Subcutaneous abdominal adipose tissue (tissue), 5 donors: ENCODE results near the gene PCSK6.

Source experiments
- H3K27ac ChIP-seq: one replicate; pipeline ENCODE4 v1.7.0; 2013; ENCODE audit warnings: low read depth, mild to moderate bottlenecking, inconsistent platforms, low read length, moderate library complexity
- H3K27me3 ChIP-seq, 5 donors: one replicate each; pipeline ENCODE4 v1.7.0; 2013; ENCODE audit warnings: low read length in 5 of 5, inconsistent platforms in 1 of 5; ENCODE audit not compliant: control insufficient read depth in 5 of 5, insufficient read depth in 4 of 5
- H3K36me3 ChIP-seq, 5 donors: one replicate each; pipeline ENCODE4 v1.7.0; 2013; ENCODE audit warnings: low read length in 5 of 5; ENCODE audit not compliant: control insufficient read depth in 5 of 5, insufficient read depth in 5 of 5
- H3K4me1 ChIP-seq, 5 donors: one replicate each; pipeline ENCODE4 v1.7.0; 2013; ENCODE audit warnings: low read length in 5 of 5, mild to moderate bottlenecking in 3 of 5, moderate library complexity in 1 of 5; ENCODE audit not compliant: control insufficient read depth in 5 of 5, insufficient read depth in 5 of 5
- H3K4me3 ChIP-seq, 5 donors: one replicate each; pipeline ENCODE4 v1.7.0; 2013; ENCODE audit warnings: low read length in 5 of 5, low read depth in 1 of 5
- H3K9ac ChIP-seq, 5 donors: one replicate each; pipeline ENCODE4 v1.7.0; 2013; ENCODE audit warnings: low read length in 5 of 5, mild to moderate bottlenecking in 4 of 5, moderate library complexity in 3 of 5
- H3K9me3 ChIP-seq, 5 donors: one replicate each; pipeline ENCODE4 v1.7.0; 2013; ENCODE audit warnings: low read length in 5 of 5; ENCODE audit not compliant: control insufficient read depth in 5 of 5
- donor health status: healthy.
- donor health status: healthy.
- donor health status: healthy.
- donor health status: healthy.
- donor health status: healthy.

PCSK6 gene

DNA sequence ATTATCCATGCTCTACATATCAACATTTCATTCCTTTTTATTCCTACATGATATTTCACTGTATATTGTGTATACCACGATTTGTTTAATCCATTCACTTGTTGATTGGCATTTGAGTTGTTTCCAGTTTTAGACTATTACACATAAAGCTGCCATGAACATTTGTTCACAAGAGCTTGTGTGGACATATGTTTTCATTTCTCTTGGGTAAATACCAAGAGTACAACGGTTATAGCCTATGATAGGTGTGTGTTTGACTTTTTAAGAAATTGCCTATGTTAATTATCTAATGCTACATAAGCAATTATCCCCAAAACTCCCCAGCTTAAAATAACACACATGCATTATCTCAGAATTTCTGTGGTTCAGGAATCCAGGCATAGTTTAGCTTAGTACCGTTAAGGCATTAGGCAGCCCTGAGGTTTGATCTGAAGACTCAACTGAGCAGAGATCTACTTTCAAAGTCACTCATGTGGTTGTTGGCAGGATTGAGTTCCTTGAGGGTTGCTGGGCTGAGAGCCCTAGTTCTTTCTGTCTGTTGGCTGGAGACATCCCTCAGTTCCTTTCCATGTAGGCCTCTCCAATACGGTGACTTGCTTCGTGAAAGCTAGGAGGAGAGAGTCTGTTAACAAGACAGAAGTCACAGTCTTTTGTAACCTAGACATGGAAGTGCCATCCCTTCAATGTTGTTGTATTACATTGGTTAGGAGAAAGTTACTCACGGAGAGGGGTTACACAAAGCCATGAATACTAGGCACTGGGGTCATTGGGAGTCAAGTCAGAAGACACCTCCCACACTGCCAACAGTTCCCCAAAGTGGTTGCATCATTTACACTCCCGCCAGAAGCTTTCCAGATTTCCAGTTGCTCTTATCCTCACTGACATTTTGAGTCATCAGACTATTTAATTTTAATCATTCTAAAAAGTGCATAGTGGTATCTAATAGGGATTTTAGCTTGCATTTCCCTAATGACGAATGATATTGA is 21.0 kb upstream of the PCSK6 start:
- Histone ChIP-seq H3K9me3 (peaks cover 0 to 4% (median under 1%) of the 10 kb centered on the region in 5 donors), H3K9ac (no peak overlapping the region), H3K4me1 (no peaks in the 10 kb centered on the region), H3K27me3 (no peaks in the 10 kb centered on the region), H3K4me3 (no peak overlapping the region), H3K36me3 (no peaks in the 10 kb centered on the region), H3K27ac (no peak overlapping the region)

DNA sequence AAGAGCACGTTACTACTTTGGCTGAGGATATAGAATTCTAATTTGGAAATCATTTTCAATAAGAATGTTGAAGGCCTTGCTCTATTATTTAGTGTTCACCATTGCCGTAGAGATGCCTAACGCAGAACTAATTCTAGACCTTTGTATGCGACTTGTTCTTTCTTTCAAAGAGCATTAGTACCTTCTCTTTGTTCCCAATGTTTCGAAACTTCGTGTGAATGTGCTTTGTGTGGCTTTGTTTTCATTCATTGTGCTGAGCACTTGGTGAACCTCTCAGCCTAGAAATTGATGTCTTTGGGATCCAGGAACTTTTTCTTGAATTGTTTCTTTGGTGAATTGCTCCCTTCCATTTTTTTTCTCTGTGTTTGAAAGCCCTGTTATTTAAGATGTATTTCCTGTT is 19.8 kb upstream of the PCSK6 start:
- Histone ChIP-seq H3K9me3 (no peaks in the 10 kb centered on the region), H3K27me3 (no peaks in the 10 kb centered on the region), H3K4me3 (no peak overlapping the region), H3K36me3 (no peaks in the 10 kb centered on the region), H3K9ac (no peak overlapping the region), H3K27ac (no peak overlapping the region), H3K4me1 (no peaks in the 10 kb centered on the region)

DNA sequence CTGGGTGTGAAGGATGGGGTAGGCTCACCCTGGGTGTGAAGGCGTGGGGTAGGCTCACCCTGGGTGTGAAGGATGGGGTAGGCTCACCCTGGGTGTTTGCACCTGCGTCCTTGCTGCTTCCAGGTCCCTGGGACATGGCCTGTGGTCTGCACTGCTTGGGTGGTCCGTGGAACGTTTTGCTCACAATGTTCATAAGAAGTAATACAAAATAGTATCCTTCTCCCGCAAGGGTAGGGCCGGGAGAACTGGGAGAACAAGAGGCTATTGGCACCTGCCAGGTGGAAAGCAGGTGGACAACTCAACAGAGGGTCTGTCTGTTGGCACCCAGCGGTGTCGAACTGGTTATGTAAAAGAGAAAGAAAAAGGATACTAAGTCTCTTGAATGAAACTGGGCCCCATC is 17.0 kb upstream of the PCSK6 start:
- Histone ChIP-seq H3K27me3 (peaks cover 0 to 10% (median 8%) of the 10 kb centered on the region in 5 donors), H3K9me3 (no peaks in the 10 kb centered on the region), H3K4me1 (peaks cover 0 to 7% (median 5%) of the 10 kb centered on the region in 5 donors), H3K9ac (no peak overlapping the region), H3K36me3 (no peaks in the 10 kb centered on the region), H3K27ac (no peak overlapping the region), H3K4me3 (no peak overlapping the region)

DNA sequence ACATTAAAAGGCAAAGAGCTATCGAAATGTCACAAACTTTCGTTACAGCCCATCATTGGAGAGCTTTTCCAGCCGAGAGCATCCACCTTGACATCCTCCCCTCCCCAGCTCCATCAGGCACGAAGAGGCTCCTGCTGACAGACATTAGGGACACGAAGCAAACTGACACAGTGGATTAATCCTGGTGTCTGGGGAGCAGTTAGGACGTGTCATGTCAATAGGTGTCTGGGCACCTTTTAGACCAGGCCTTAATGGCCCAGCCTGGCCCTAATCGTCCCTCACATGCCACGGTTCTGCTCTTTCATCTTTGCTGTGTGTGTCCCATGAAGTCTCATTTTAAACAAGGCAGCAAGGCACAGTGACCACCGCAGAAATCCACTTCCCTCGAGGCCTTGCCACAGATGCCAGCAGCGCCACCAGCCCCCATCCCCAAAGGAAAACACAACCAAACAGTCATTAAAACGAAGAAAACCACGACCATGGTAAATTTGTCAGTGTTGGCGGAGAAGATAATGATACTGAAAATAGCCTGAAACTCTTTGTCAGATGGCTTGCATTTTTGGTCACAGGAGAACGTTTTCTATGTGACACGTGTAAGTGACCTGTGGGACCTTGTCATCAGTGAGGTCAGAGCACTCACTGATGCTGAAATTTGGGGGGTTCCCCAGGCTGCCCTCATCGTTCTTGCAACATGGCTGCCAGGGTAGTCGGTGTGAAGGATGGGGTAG is 16.3 kb upstream of the PCSK6 start:
- no peaks in the 10 kb centered on the region for H3K36me3 ChIP-seq
- H3K9me3 ChIP-seq, result no peaks in the 10 kb centered on the region
- no peak overlapping the region for H3K4me3 ChIP-seq
- H3K4me1 ChIP-seq, result peaks cover 0 to 11% (median 5%) of the 10 kb centered on the region in 5 donors
- peaks cover 0 to 17% (median 13%) of the 10 kb centered on the region in 5 donors for H3K27me3 ChIP-seq
- H3K9ac ChIP-seq, result no peak overlapping the region
- H3K27ac ChIP-seq, result no peak overlapping the region

DNA sequence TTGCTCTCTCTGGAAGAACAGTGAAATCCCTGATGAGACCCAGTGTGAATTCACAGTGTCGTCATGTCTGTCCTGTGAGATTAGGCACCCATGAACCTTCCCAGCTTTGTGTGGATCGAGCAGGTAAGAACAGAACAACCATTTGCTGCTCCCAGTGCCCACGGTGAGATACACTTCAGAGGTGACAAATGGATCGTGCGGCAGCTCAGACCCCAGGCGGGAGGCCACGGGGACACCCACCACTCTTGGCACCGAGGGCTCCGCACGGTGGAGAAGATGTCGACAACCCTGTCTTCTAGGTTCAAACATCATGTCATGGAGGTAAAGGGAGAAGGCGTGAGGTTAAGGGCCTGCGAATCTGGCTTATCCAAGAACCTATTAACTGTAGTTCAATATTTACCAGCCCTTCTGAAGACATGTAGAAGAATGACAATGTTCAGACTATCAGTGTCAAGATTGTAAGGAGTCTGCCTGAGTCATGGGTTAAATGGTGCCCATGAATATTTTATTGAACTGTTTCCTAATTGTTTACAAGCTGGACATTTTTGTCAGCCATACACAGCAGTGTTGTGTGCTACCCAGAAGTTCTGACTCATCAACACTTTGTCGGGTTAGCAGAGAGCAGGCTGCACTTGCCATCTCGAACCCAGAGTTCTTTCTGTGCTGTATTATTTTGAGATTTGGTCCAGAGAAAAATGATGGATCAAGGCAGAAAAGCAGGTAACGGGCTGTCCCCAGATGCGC is 15.5 kb upstream of the PCSK6 start:
- Histone ChIP-seq H3K27me3 (peaks cover 0 to 17% (median 13%) of the 10 kb centered on the region in 5 donors), H3K4me1 (peaks cover 0 to 11% (median 5%) of the 10 kb centered on the region in 5 donors), H3K9me3 (no peaks in the 10 kb centered on the region), H3K4me3 (no peak overlapping the region), H3K27ac (no peak overlapping the region), H3K36me3 (no peaks in the 10 kb centered on the region), H3K9ac (no peak overlapping the region)

DNA sequence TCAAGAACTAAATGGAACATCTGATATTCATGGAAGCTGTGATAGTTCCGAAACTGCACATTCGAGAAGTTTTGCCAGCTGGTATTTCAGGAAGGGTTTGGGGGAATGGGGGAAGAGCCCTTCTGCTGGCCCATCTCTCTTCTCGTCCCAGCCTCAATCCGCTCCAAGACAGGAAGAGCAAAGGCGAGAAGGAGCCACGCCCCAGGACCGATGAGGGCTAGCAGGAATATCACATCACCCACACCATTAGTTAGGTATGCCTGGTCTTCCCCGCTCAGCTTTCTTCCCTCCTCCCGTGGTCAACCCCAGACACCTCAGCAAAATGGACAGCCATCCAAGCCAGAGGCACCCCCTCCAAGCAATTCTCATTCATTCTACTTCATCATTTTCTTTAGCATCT is 14.9 kb upstream of the PCSK6 start:
- H3K27ac ChIP-seq, result no peak overlapping the region
- no peak overlapping the region for H3K9ac ChIP-seq
- H3K9me3 ChIP-seq, result no peaks in the 10 kb centered on the region
- H3K36me3 ChIP-seq, result no peaks in the 10 kb centered on the region
- peaks cover 0 to 11% (median 5%) of the 10 kb centered on the region in 5 donors for H3K4me1 ChIP-seq
- peaks cover 0 to 17% (median 13%) of the 10 kb centered on the region in 5 donors for H3K27me3 ChIP-seq
- H3K4me3 ChIP-seq, result no peak overlapping the region

DNA sequence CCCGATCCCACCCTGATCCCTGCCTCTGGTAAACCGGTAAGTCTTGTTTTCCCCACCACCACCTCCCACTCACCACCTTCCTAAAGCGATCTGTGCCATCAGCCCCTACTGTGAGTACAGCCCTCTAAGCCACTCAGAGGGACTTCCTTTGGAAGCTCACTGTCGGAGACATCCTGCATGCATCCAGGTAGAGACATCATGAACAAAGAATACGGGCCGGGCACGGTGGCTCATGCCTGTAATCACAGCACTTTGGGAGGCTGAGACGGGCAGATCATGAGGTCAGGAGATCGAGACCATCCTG is 13.7 kb upstream of the PCSK6 start:
- H3K36me3 ChIP-seq, result no peaks in the 10 kb centered on the region
- peaks cover under 1 to 17% (median 13%) of the 10 kb centered on the region in 5 donors for H3K27me3 ChIP-seq
- H3K4me3 ChIP-seq, result no peak overlapping the region
- H3K9me3 ChIP-seq, result no peaks in the 10 kb centered on the region
- H3K9ac ChIP-seq, result no peak overlapping the region
- no peak overlapping the region for H3K27ac ChIP-seq
- H3K4me1 ChIP-seq, result peaks cover 0 to 11% (median 5%) of the 10 kb centered on the region in 5 donors

DNA sequence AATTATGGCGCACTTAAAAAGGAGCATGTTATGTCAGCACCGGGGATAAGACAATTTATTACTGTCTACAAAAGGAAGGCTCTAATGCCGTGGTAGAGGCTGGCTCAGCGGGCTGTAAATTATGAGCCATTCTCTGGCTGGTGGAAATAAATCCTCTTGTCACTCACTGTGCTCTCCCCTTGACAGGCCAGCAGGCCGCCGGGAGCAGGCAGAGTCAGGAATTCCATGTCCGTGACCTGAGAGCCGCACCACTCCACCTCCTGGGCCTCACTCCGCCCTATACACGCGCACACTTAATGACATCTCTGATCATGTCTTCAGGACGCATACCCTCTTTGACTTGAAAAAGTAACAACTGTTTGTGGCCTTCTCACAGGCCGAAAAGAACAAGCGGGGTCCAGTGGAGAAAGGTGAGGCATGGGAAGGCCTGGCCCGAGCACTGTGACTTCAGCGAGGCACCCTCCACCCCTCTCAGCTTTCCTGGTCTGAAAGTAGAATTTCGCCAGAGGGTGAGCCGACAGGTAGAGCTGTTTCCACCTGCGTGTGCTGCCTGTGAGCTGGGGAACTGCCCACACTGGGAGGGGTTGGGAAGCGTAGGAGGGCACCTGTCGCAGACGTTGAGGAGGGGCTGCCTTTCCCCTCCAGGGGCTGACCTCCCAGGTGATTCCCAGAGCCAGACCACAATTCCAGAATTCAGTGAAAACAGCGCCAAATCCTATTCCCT is 13.2 kb upstream of the PCSK6 start:
- Histone ChIP-seq H3K9ac (no peak overlapping the region), H3K27me3 (peaks cover 3 to 17% (median 13%) of the 10 kb centered on the region in 5 donors), H3K27ac (no peak overlapping the region), H3K36me3 (no peaks in the 10 kb centered on the region), H3K9me3 (no peaks in the 10 kb centered on the region), H3K4me3 (no peak overlapping the region), H3K4me1 (peaks cover 0 to 11% (median 5%) of the 10 kb centered on the region in 5 donors)

DNA sequence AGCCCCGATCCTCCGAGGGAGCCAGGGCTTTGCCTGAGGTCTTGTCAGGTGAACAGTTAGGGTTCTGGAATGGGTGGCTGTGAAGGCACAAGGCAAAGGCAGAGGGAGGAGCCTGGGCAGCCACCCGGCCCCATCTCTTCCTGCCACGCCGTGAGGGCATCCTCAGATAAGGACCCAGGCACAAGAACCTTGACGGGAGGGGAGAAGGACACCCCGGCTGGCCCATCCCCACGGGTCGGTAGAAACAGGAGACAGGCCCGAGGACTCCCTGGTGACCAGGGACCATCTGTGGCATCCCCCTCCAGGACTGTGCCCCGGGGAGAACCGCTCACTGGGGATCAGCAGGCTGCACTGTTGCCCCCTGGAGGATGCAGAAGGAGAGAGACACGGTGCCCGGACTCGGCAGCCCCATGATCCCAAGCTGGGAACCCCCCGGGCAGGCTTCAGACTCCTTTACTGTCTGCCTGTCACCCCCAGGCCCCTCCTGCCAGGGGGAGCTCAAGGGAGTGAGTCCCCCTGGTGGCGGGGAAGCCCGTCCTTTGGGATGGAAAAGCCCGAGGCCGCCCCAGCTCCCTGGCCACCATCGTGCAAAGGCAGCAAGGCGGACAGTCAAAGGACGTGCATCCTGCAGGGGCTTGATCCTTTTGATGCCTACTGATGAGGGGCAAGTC is 12.3 kb upstream of the PCSK6 start:
- no peak overlapping the region for H3K4me3 ChIP-seq
- no peaks in the 10 kb centered on the region for H3K36me3 ChIP-seq
- peaks cover 5 to 23% (median 18%) of the 10 kb centered on the region in 5 donors for H3K27me3 ChIP-seq
- peaks cover 0 to 11% (median 5%) of the 10 kb centered on the region in 5 donors for H3K4me1 ChIP-seq
- H3K27ac ChIP-seq, result no peak overlapping the region
- no peak overlapping the region for H3K9ac ChIP-seq
- no peaks in the 10 kb centered on the region for H3K9me3 ChIP-seq
